Liver (tissue), 9 donors: Measurements from ENCODE around the gene IL17REL. TPM values are rescaled to one million over a fixed set of nuclear protein-coding genes. Genes with fewer than 3 reads are reported as not detected.

Experiments used
- DNase-seq: peaks from one replicate; pipeline ENCODE4 v3.0.0-alpha.2; 2017; ENCODE audit warnings: low spot score
- H3K27ac ChIP-seq, 2 donors: one replicate each; pipeline ENCODE4 v1.7.0; 2013; ENCODE audit warnings: inconsistent platforms in 2 of 2, low read length in 2 of 2, control low read depth in 1 of 2, low read depth in 1 of 2, mild to moderate bottlenecking in 1 of 2
- H3K27me3 ChIP-seq, 4 donors: one replicate each; pipeline versions ENCODE4 v1.6.1 to v1.7.0; 2013; ENCODE audit warnings: low read length in 3 of 4, inconsistent platforms in 1 of 4, mild to moderate bottlenecking in 1 of 4, moderate library complexity in 1 of 4; ENCODE audit not compliant: control insufficient read depth in 4 of 4, insufficient read depth in 4 of 4
- H3K36me3 ChIP-seq, 4 donors: one replicate each; pipeline versions ENCODE4 v1.6.1 to v1.7.0; 2013; ENCODE audit warnings: low read length in 3 of 4, mild to moderate bottlenecking in 3 of 4, low read depth in 1 of 4, moderate library complexity in 1 of 4; ENCODE audit not compliant: control insufficient read depth in 4 of 4, insufficient read depth in 3 of 4
- H3K4me1 ChIP-seq, 4 donors: one replicate each; pipeline versions ENCODE4 v1.6.1 to v1.7.0; 2013; ENCODE audit warnings: low read length in 3 of 4, mild to moderate bottlenecking in 3 of 4, moderate library complexity in 1 of 4; ENCODE audit not compliant: control insufficient read depth in 4 of 4, insufficient read depth in 4 of 4
- H3K4me3 ChIP-seq, 3 donors: one replicate each; pipeline versions ENCODE4 v1.6.1 to v1.7.0; 2013; ENCODE audit warnings: low read length in 3 of 3, control low read depth in 1 of 3, low read depth in 1 of 3, mild to moderate bottlenecking in 1 of 3
- H3K9ac ChIP-seq, 2 donors: one replicate each; pipeline ENCODE4 v1.7.0; 2013; ENCODE audit warnings: low read length in 2 of 2, mild to moderate bottlenecking in 2 of 2, moderate library complexity in 2 of 2, control low read depth in 1 of 2, low read depth in 1 of 2
- H3K9me3 ChIP-seq, 4 donors: one replicate each; pipeline versions ENCODE4 v1.6.1 to v1.7.0; 2013; ENCODE audit warnings: low read length in 3 of 4; ENCODE audit not compliant: control insufficient read depth in 4 of 4
- EGR1 ChIP-seq, 2 donors: IDR thresholded peaks; 2 replicates each; pipeline ENCODE4 v1.6.1; 2016 to 2018; ENCODE audit warnings: antibody characterized with exemption in 2 of 2, low read depth in 2 of 2
- FOXA1 ChIP-seq: IDR thresholded peaks from 2 replicates; pipeline ENCODE4 v1.6.1; 2016; ENCODE audit warnings: antibody characterized with exemption
- FOXA2 ChIP-seq: IDR thresholded peaks from 2 replicates; pipeline ENCODE4 v1.6.1; 2016; ENCODE audit warnings: antibody characterized with exemption
- GABPA ChIP-seq, 2 donors: IDR thresholded peaks in 1 of 2; conservative IDR thresholded peaks in 1 of 2; 2 replicates each; pipeline ENCODE4 v1.6.1; 2016; ENCODE audit warnings: antibody characterized with exemption in 2 of 2, mild to moderate bottlenecking in 1 of 2, moderate library complexity in 1 of 2
- HNF4A ChIP-seq, 2 donors: conservative IDR thresholded peaks; 2 replicates each; pipeline ENCODE4 v1.6.1; 2016; ENCODE audit warnings: antibody characterized with exemption in 2 of 2, mild to moderate bottlenecking in 2 of 2
- HNF4G ChIP-seq: IDR thresholded peaks from 2 replicates; pipeline ENCODE4 v1.6.1; 2016; ENCODE audit warnings: antibody characterized with exemption
- JUND ChIP-seq, 2 donors: IDR thresholded peaks; 2 replicates each; pipeline ENCODE4 v1.6.1; 2016; ENCODE audit warnings: antibody characterized with exemption in 2 of 2
- NR2F2 ChIP-seq: IDR thresholded peaks from 2 replicates; pipeline ENCODE4 v1.6.1; 2016; ENCODE audit warnings: antibody characterized with exemption
- RAD21 ChIP-seq, 2 donors: IDR thresholded peaks; 2 replicates each; pipeline ENCODE4 v1.6.1; 2016; ENCODE audit warnings: antibody characterized with exemption in 2 of 2, mild to moderate bottlenecking in 2 of 2
- RXRA ChIP-seq, 2 donors: IDR thresholded peaks; 2 replicates each; pipeline ENCODE4 v1.6.1; 2017 to 2018; ENCODE audit warnings: antibody characterized with exemption in 2 of 2, mild to moderate bottlenecking in 1 of 2
- SP1 ChIP-seq: IDR thresholded peaks from 2 replicates; pipeline ENCODE4 v1.6.1; 2018; ENCODE audit warnings: antibody characterized with exemption, mild to moderate bottlenecking
- TAF1 ChIP-seq: conservative IDR thresholded peaks from 2 replicates; pipeline ENCODE4 v1.6.1; 2016; ENCODE audit warnings: antibody characterized with exemption, mild to moderate bottlenecking
- YY1 ChIP-seq: IDR thresholded peaks from 2 replicates; pipeline ENCODE4 v1.6.1; 2016; ENCODE audit warnings: antibody characterized with exemption, mild to moderate bottlenecking
- WGBS: extraction: QIAGEN DNeasy Blood & Tissue Kit; methylation state at CpG from one replicate; pipeline ENCODE4 v1.1.7; 2013; 5-methylcytosine and 5-hydroxymethylcytosine counted together
- polyA plus RNA-seq, 2 donors: library from polyadenylated mRNA; stranded (reverse) in 1 of 2; unstranded in 1 of 2; fragments of 200-250 nt in 1 of 2; fragments of >200 nt in 1 of 2; fragmentation: Nextera tagmentation in 1 of 2; extraction: Ambion mirVana in 1 of 2; gene quantifications; one replicate each; pipeline versions ENCODE4 v1.2.1 to v1.2.3, GENCODE V29; 2013 to 2015
- total RNA-seq, 2 donors: library from RNA; depleted of rRNA; stranded (reverse); fragments of >200 nt; gene quantifications; one replicate each; pipeline ENCODE4 v1.2.3, GENCODE V29; 2014
- TF ChIP-seq, protein P1 (sequence below): IDR thresholded peaks from 2 replicates; pipeline ENCODE4 v1.6.1; 2016; ENCODE audit warnings: antibody characterized with exemption
- TF ChIP-seq, protein P2 (sequence below): IDR thresholded peaks from 2 replicates; pipeline ENCODE4 v1.6.1; 2016; ENCODE audit warnings: antibody characterized with exemption, mild to moderate bottlenecking
- TF ChIP-seq, protein P3 (sequence below): IDR thresholded peaks from 2 replicates; pipeline ENCODE4 v1.6.1; 2016; ENCODE audit warnings: antibody characterized with exemption
- TF ChIP-seq, protein P4 (sequence below): IDR thresholded peaks from 2 replicates; pipeline ENCODE4 v1.6.1; 2016; ENCODE audit warnings: antibody characterized with exemption
- TF ChIP-seq, protein P5 (sequence below): fragments of 150-350 bp; IDR thresholded peaks from 2 replicates; pipeline ENCODE4 v1.5.1; 2017; ENCODE audit warnings: improper control_type of control experiment, low read depth, low read length; ENCODE audit not compliant: missing input control
- donor health status: healthy.
- donor health status: healthy.
- donor health status: healthy.
- donor health status: healthy.
- donor health status: healthy.

IL17REL gene
- total and polyA plus RNA-seq, 4 donors = under 0.01 TPM; not detected in 3

DNA sequence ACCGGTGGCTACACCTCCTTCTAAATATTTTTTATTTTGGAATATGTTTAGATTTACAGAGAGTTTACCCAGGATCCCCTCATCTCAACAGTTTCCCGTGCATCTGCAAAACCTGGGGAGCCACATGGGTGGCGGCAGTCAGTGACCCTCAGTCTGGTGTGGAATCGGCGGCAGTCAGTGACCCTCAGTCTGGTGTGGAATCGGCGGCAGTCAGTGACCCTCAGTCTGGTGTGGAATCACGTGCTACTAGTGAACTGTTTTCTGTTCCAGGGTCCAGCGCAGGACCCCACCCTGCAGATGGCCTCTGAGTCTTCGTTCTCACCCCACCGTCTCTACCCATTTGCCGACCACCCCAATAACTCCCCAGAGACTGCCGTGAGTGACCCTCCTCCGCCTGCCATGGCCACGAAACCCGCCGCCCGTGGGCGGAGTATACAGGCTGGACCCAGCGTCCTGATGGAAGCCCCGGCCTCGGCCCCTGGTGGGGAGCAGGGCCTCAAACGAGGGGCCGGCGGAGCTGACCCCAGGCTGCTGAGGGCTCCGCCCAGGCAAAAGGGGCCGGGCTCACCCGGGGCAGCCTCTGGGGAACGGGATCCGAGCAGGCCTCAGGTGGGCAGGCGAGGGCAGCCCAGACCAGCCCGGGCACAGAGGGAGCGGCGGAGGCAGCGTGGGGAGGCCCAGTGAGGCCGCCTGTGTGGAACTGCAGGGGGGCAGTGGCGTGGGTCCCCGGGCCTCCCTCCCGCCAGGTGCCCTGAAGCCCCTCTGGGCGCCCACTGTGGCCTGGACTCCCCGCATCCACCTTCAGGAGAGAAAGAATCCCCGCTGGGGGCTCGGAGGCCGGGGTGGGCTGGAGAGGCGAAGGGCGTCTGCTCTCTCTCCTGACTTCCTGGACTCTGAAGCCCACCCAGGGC lies 2.5 kb downstream of the IL17REL start:
- no peaks in the 10 kb centered on the region for H3K9me3 ChIP-seq
- TF ChIP-seq, protein P1, sequence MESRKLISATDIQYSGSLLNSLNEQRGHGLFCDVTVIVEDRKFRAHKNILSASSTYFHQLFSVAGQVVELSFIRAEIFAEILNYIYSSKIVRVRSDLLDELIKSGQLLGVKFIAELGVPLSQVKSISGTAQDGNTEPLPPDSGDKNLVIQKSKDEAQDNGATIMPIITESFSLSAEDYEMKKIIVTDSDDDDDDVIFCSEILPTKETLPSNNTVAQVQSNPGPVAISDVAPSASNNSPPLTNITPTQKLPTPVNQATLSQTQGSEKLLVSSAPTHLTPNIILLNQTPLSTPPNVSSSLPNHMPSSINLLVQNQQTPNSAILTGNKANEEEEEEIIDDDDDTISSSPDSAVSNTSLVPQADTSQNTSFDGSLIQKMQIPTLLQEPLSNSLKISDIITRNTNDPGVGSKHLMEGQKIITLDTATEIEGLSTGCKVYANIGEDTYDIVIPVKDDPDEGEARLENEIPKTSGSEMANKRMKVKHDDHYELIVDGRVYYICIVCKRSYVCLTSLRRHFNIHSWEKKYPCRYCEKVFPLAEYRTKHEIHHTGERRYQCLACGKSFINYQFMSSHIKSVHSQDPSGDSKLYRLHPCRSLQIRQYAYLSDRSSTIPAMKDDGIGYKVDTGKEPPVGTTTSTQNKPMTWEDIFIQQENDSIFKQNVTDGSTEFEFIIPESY = no peak
- no peak for TF ChIP-seq RAD21 (IDR thresholded peaks at IDR 0.05)
- TF ChIP-seq GABPA (IDR thresholded peaks at IDR 0.05 in 1 of 2, conservative IDR thresholded peaks at IDR 0.05 in 1 of 2) = no peak
- TF ChIP-seq YY1 = no peak
- TF ChIP-seq EGR1 (IDR thresholded peaks at IDR 0.05; ENCODE audit: low read depth in 2 of 2) = no peak
- TF ChIP-seq RXRA (IDR thresholded peaks at IDR 0.05) = no peak
- TF ChIP-seq, protein P2, sequence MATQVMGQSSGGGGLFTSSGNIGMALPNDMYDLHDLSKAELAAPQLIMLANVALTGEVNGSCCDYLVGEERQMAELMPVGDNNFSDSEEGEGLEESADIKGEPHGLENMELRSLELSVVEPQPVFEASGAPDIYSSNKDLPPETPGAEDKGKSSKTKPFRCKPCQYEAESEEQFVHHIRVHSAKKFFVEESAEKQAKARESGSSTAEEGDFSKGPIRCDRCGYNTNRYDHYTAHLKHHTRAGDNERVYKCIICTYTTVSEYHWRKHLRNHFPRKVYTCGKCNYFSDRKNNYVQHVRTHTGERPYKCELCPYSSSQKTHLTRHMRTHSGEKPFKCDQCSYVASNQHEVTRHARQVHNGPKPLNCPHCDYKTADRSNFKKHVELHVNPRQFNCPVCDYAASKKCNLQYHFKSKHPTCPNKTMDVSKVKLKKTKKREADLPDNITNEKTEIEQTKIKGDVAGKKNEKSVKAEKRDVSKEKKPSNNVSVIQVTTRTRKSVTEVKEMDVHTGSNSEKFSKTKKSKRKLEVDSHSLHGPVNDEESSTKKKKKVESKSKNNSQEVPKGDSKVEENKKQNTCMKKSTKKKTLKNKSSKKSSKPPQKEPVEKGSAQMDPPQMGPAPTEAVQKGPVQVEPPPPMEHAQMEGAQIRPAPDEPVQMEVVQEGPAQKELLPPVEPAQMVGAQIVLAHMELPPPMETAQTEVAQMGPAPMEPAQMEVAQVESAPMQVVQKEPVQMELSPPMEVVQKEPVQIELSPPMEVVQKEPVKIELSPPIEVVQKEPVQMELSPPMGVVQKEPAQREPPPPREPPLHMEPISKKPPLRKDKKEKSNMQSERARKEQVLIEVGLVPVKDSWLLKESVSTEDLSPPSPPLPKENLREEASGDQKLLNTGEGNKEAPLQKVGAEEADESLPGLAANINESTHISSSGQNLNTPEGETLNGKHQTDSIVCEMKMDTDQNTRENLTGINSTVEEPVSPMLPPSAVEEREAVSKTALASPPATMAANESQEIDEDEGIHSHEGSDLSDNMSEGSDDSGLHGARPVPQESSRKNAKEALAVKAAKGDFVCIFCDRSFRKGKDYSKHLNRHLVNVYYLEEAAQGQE = no peak
- TF ChIP-seq FOXA1 = no peak
- TF ChIP-seq JUND (IDR thresholded peaks at IDR 0.05) = no peak
- TF ChIP-seq HNF4A (conservative IDR thresholded peaks at IDR 0.05) = no peak
- TF ChIP-seq, protein P3, sequence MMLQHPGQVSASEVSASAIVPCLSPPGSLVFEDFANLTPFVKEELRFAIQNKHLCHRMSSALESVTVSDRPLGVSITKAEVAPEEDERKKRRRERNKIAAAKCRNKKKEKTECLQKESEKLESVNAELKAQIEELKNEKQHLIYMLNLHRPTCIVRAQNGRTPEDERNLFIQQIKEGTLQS = no peak
- TF ChIP-seq, protein P4, sequence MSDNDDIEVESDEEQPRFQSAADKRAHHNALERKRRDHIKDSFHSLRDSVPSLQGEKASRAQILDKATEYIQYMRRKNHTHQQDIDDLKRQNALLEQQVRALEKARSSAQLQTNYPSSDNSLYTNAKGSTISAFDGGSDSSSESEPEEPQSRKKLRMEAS = no peak
- TF ChIP-seq NR2F2 = no peak
- TF ChIP-seq FOXA2 = no peak
- TF ChIP-seq TAF1 = no peak
- TF ChIP-seq, protein P5, sequence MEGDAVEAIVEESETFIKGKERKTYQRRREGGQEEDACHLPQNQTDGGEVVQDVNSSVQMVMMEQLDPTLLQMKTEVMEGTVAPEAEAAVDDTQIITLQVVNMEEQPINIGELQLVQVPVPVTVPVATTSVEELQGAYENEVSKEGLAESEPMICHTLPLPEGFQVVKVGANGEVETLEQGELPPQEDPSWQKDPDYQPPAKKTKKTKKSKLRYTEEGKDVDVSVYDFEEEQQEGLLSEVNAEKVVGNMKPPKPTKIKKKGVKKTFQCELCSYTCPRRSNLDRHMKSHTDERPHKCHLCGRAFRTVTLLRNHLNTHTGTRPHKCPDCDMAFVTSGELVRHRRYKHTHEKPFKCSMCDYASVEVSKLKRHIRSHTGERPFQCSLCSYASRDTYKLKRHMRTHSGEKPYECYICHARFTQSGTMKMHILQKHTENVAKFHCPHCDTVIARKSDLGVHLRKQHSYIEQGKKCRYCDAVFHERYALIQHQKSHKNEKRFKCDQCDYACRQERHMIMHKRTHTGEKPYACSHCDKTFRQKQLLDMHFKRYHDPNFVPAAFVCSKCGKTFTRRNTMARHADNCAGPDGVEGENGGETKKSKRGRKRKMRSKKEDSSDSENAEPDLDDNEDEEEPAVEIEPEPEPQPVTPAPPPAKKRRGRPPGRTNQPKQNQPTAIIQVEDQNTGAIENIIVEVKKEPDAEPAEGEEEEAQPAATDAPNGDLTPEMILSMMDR = no peak
- no peak for TF ChIP-seq HNF4G
- TF ChIP-seq SP1 = no peak
- H3K36me3 ChIP-seq = no peaks in the 10 kb centered on the region
- DNase-seq = no peak
- H3K4me1 ChIP-seq = peaks cover 0 to 2% (median 0%) of the 10 kb centered on the region in 4 donors
- H3K27ac ChIP-seq = no peak overlapping the region
- peaks cover 2 to 5% (median 4%) of the 10 kb centered on the region in 4 donors for H3K27me3 ChIP-seq
- no peak overlapping the region for H3K4me3 ChIP-seq
- WGBS = 69% methylated on average over 46 of the region's 46 CpGs
- H3K9ac ChIP-seq = no peak overlapping the region
